Panc1 (cell line): Measurements from ENCODE around the gene NSDHL.

Experiments used
- POLR2AphosphoS5 ChIP-seq: IDR thresholded peaks from 2 replicates; pipeline ENCODE4 v1.6.1; 2012; ENCODE audit warnings: mild to moderate bottlenecking, low read depth, low read length, moderate library complexity
- SIN3A ChIP-seq: IDR thresholded peaks from 2 replicates; pipeline ENCODE4 v1.6.1; 2012; ENCODE audit warnings: low read depth, mild to moderate bottlenecking, low read length, moderate library complexity, borderline replicate concordance; ENCODE audit not compliant: insufficient read depth
- TF ChIP-seq, protein P1 (sequence below): fragments of 450-650 bp; IDR thresholded peaks from 2 replicates; pipeline ENCODE4 v1.5.1; 2017; ENCODE audit warnings: mild to moderate bottlenecking

DNA sequence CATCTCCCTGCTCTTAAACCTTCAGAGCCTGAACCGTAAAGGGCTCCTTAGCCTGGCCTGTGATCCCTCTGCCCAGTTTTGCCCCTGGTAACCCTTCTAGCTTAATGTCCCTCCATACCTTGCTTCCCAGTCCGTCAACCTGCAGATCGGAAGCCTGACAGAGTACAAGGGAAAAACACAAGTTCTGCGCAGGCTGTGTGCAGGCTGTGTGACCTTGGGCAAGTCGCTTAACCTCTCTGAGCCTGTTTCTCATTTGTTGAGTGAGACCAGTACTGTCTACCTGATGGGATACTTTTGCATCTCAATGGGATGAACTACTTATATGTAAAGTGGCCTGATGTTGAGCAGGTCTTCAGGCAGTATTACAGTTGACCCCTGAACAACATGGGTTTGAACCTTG is 1.7 kb downstream of the NSDHL start:
- TF ChIP-seq POLR2AphosphoS5 = no peak
- TF ChIP-seq, protein P1, sequence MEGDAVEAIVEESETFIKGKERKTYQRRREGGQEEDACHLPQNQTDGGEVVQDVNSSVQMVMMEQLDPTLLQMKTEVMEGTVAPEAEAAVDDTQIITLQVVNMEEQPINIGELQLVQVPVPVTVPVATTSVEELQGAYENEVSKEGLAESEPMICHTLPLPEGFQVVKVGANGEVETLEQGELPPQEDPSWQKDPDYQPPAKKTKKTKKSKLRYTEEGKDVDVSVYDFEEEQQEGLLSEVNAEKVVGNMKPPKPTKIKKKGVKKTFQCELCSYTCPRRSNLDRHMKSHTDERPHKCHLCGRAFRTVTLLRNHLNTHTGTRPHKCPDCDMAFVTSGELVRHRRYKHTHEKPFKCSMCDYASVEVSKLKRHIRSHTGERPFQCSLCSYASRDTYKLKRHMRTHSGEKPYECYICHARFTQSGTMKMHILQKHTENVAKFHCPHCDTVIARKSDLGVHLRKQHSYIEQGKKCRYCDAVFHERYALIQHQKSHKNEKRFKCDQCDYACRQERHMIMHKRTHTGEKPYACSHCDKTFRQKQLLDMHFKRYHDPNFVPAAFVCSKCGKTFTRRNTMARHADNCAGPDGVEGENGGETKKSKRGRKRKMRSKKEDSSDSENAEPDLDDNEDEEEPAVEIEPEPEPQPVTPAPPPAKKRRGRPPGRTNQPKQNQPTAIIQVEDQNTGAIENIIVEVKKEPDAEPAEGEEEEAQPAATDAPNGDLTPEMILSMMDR = no peak
- no peak for TF ChIP-seq SIN3A
